HL-60 (cell line): ENCODE measurements around the gene SHROOM3.
"Not testable (repeated sequence)": the region's sequence is repeated elsewhere in the genome, so short reads cannot be mapped to it uniquely, and the experiment has no call there.

Experiments used
- DNase-seq, 2 experiments: peaks; one replicate each; pipeline ENCODE4 v3.0.0-alpha.2; 2010 to 2020; ENCODE audit warnings: low read depth in 1 of 2, low spot score in 1 of 2
- H3K27ac ChIP-seq: fragments of 250-450 bp; sonication (Bioruptor Pico); replicated peaks from 2 replicates; pipeline ENCODE4 v1.5.1; 2020; ENCODE audit warnings: mild to moderate bottlenecking, moderate library complexity
- H3K27me3 ChIP-seq: fragments of 250-450 bp; sonication (Bioruptor Pico); 2 replicates; pipeline ENCODE4 v1.5.1; 2021; ENCODE audit warnings: mild to moderate bottlenecking, moderate library complexity; ENCODE audit not compliant: insufficient read depth, poor library complexity, severe bottlenecking
- H3K4me3 ChIP-seq: replicated peaks from 2 replicates; pipeline ENCODE4 v1.5.1; 2011; ENCODE audit warnings: mild to moderate bottlenecking, control low read depth, low read length; ENCODE audit not compliant: insufficient read depth
- CTCF ChIP-seq: IDR thresholded peaks from one replicate; pipeline ENCODE4 v1.5.1; 2011; ENCODE audit warnings: low read length, control low read depth, inconsistent platforms; ENCODE audit not compliant: insufficient read depth
- GABPA ChIP-seq: IDR thresholded peaks from 2 replicates; pipeline ENCODE4 v1.6.1; 2012; ENCODE audit warnings: low read depth
- POLR2AphosphoS5 ChIP-seq: IDR thresholded peaks from 2 replicates; pipeline ENCODE4 v1.6.1; 2012; ENCODE audit warnings: low read depth
- REST ChIP-seq: IDR thresholded peaks from 2 replicates; pipeline ENCODE4 v1.6.1; 2012; ENCODE audit warnings: low read depth; ENCODE audit not compliant: insufficient replicate concordance
- SPI1 ChIP-seq: IDR thresholded peaks from 2 replicates; pipeline ENCODE4 v1.6.1; 2012; ENCODE audit warnings: low read depth, mild to moderate bottlenecking, borderline replicate concordance

SHROOM3 gene

GRCh38 chr4:76726631-76727030, 291.6 kb downstream of the SHROOM3 start:
- Histone ChIP-seq H3K4me3 (no peak overlapping the region), H3K27ac (no peak overlapping the region), H3K27me3 (no peaks in the 10 kb centered on the region)
- DNase-seq = no peak
- TF ChIP-seq POLR2AphosphoS5 (no peak), REST (no peak), CTCF (no peak), SPI1 (no peak), GABPA (no peak)

- H3K27ac ChIP-seq, H3K4me3 ChIP-seq, DNase-seq, H3K27me3 ChIP-seq: not testable (repeated sequence)
Measured at GRCh38 chr4:76727934-76728333, 292.9 kb downstream of the SHROOM3 start.

GRCh38 chr4:76729460-76729859, 294.4 kb downstream of the SHROOM3 start:
- H3K27ac ChIP-seq = no peak overlapping the region
- no peaks in the 10 kb centered on the region for H3K27me3 ChIP-seq
- TF ChIP-seq REST (no peak), GABPA (no peak), SPI1 (no peak), CTCF (no peak)
- DNase-seq = no peak
- no peak overlapping the region for H3K4me3 ChIP-seq

GRCh38 chr4:76729980-76730379, 295.0 kb downstream of the SHROOM3 start:
- H3K27ac ChIP-seq = no peak overlapping the region

More at GRCh38 chr4:76729980-76730379, 295.0 kb downstream of the SHROOM3 start:
- DNase-seq = no peak
- no peaks in the 10 kb centered on the region for H3K27me3 ChIP-seq
- TF ChIP-seq CTCF = no peak
- no peak for TF ChIP-seq POLR2AphosphoS5
- TF ChIP-seq GABPA = no peak
- TF ChIP-seq SPI1 = no peak
- TF ChIP-seq REST = no peak
- no peak overlapping the region for H3K4me3 ChIP-seq
